Uterus (tissue), 4 donors: ENCODE data around the gene KCNQ5. TPM values are rescaled to one million over a fixed set of nuclear protein-coding genes. Genes with fewer than 3 reads are reported as not detected.

ENCODE experiments used
- DNase-seq, 2 donors: peaks; one replicate each; pipeline ENCODE4 v3.0.0-alpha.2; 2019 to 2020
- H3K27ac ChIP-seq, 2 donors: fragments of 200-600 bp; sonication (generic); 1 replicate in 1 of 2; 2 replicates in 1 of 2; pipeline ENCODE4 v1.5.1; 2016 to 2018
- H3K27me3 ChIP-seq, 2 donors: fragments of 200-600 bp; sonication (generic); one replicate each; pipeline ENCODE4 v1.5.1; 2018 to 2019; ENCODE audit warnings: control low read depth in 1 of 2
- H3K36me3 ChIP-seq, 2 donors: fragments of 200-600 bp; sonication (generic); one replicate each; pipeline ENCODE4 v1.5.1; 2019; ENCODE audit warnings: control low read depth in 1 of 2
- H3K4me1 ChIP-seq, 2 donors: fragments of 200-600 bp; sonication (generic); one replicate each; pipeline ENCODE4 v1.5.1; 2018 to 2019; ENCODE audit warnings: control low read depth in 1 of 2
- H3K4me3 ChIP-seq, 2 donors: fragments of 200-600 bp; sonication (generic); 1 replicate in 1 of 2; 2 replicates in 1 of 2; pipeline ENCODE4 v1.5.1; 2018 to 2019; ENCODE audit warnings: mild to moderate bottlenecking in 1 of 2
- H3K9me3 ChIP-seq, 2 donors: fragments of 200-600 bp; sonication (generic); one replicate each; pipeline ENCODE4 v1.5.1; 2019; ENCODE audit warnings: control low read depth in 1 of 2
- CTCF ChIP-seq, 4 experiments: fragments of 200-600 bp in 2 of 4; fragments of 450-650 bp in 2 of 4; sonication (generic) in 2 of 4; IDR thresholded peaks; one replicate each; pipeline ENCODE4 v1.5.1; 2016 to 2019; ENCODE audit warnings: antibody characterized with exemption in 4 of 4, mild to moderate bottlenecking in 2 of 4, moderate library complexity in 1 of 4
- POLR2A ChIP-seq, 2 donors: fragments of 450-650 bp; IDR thresholded peaks; one replicate each; pipeline ENCODE4 v1.6.1; 2016; ENCODE audit warnings: antibody characterized with exemption in 2 of 2, mild to moderate bottlenecking in 1 of 2, moderate library complexity in 1 of 2
- intact Hi-C: fragments of 100-400 bp; cut with DNase I; formaldehyde crosslinking; loops from one replicate; pipeline ENCODE4 v1.15.1; 2023; ENCODE audit warnings: low total_unique reads
- total RNA-seq, 4 donors: library from RNA; depleted of rRNA in 3 of 4; stranded (reverse); fragments of >200 nt in 3 of 4; gene quantifications; one replicate each; pipeline versions ENCODE4 v1.1.0 to v1.2.4, GENCODE V29; 2014 to 2023
- donor health status: DM: yes; HTN: yes; CAD: no.

The KCNQ5 gene
- total RNA-seq, 4 donors from 2014 or later: 0.34 to 2.4 TPM; not detected in 2

GRCh38 chr6:72930556-72931132, 308.8 kb downstream of the KCNQ5 start:
- Histone ChIP-seq H3K27me3 (no peaks in the 10 kb centered on the region), H3K9me3 (no peaks in the 10 kb centered on the region), H3K27ac (no peak overlapping the region), H3K36me3 (no peaks in the 10 kb centered on the region), H3K4me3 (no peak overlapping the region), H3K4me1 (no peaks in the 10 kb centered on the region)
- intact Hi-C loops: no loop called here
- no peak for TF ChIP-seq CTCF (IDR thresholded peaks at IDR 0.05)
- no peak for TF ChIP-seq POLR2A (IDR thresholded peaks at IDR 0.05)
- no peak for DNase-seq

- Histone ChIP-seq H3K4me1 (no peaks in the 10 kb centered on the region), H3K27ac (no peak overlapping the region), H3K9me3 (no peaks in the 10 kb centered on the region), H3K4me3 (no peak overlapping the region), H3K27me3 (no peaks in the 10 kb centered on the region), H3K36me3 (no peaks in the 10 kb centered on the region)
- DNase-seq: no peak
- intact Hi-C loops: no loop called here
- TF ChIP-seq POLR2A (IDR thresholded peaks at IDR 0.05) (no peak), CTCF (IDR thresholded peaks at IDR 0.05) (no peak)
Observed at GRCh38 chr6:72931325-72931887, 309.5 kb downstream of the KCNQ5 start.

GRCh38 chr6:72933233-72933632, 311.4 kb downstream of the KCNQ5 start:
- H3K36me3 ChIP-seq: no peaks in the 10 kb centered on the region
- TF ChIP-seq POLR2A (IDR thresholded peaks at IDR 0.05): no peak
- no peak for TF ChIP-seq CTCF (IDR thresholded peaks at IDR 0.05)
- H3K27ac ChIP-seq: no peak overlapping the region
- H3K4me1 ChIP-seq: no peaks in the 10 kb centered on the region
- H3K27me3 ChIP-seq: no peaks in the 10 kb centered on the region
- intact Hi-C loops: no loop called here
- H3K9me3 ChIP-seq: no peaks in the 10 kb centered on the region
- H3K4me3 ChIP-seq: no peak overlapping the region
- no peak for DNase-seq

- intact Hi-C loops: no loop called here
- H3K27ac ChIP-seq: no peak overlapping the region
- H3K27me3 ChIP-seq: no peaks in the 10 kb centered on the region
- H3K4me1 ChIP-seq: no peaks in the 10 kb centered on the region
- H3K36me3 ChIP-seq: no peaks in the 10 kb centered on the region
- no peaks in the 10 kb centered on the region for H3K9me3 ChIP-seq
- TF ChIP-seq CTCF (IDR thresholded peaks at IDR 0.05) (no peak), POLR2A (IDR thresholded peaks at IDR 0.05) (no peak)
- no peak for DNase-seq
- H3K4me3 ChIP-seq: no peak overlapping the region
Observed at GRCh38 chr6:72936766-72937559, 315.1 kb downstream of the KCNQ5 start.

GRCh38 chr6:72938104-72938503, 316.2 kb downstream of the KCNQ5 start:
- H3K4me3 ChIP-seq: no peak overlapping the region
- no peak for DNase-seq
- H3K27me3 ChIP-seq: no peaks in the 10 kb centered on the region
- intact Hi-C loops: no loop called here
- no peaks in the 10 kb centered on the region for H3K36me3 ChIP-seq
- H3K9me3 ChIP-seq: no peaks in the 10 kb centered on the region
- TF ChIP-seq CTCF (IDR thresholded peaks at IDR 0.05): no peak
- TF ChIP-seq POLR2A (IDR thresholded peaks at IDR 0.05): no peak
- H3K27ac ChIP-seq: no peak overlapping the region
- no peaks in the 10 kb centered on the region for H3K4me1 ChIP-seq
